Parathyroid adenoma (tissue), 2 donors: ENCODE data around the gene KLHL40.

Experiments used
- H2AFZ ChIP-seq: fragments of 300-600 bp; sonication (generic); one replicate; pipeline ENCODE4 v1.7.0; 2017; ENCODE audit warnings: antibody characterized with exemption, mild to moderate bottlenecking
- H3K27ac ChIP-seq: fragments of 300-600 bp; sonication (generic); one replicate; pipeline ENCODE4 v1.7.0; 2017
- H3K27me3 ChIP-seq: fragments of 300-600 bp; sonication (generic); one replicate; pipeline ENCODE4 v1.7.0; 2017; ENCODE audit warnings: low read length; ENCODE audit not compliant: control insufficient read depth, insufficient read depth
- H3K36me3 ChIP-seq: fragments of 300-600 bp; sonication (generic); one replicate; pipeline ENCODE4 v1.7.0; 2017; ENCODE audit warnings: low read length; ENCODE audit not compliant: control insufficient read depth, insufficient read depth
- H3K4me1 ChIP-seq: fragments of 300-600 bp; sonication (generic); one replicate; pipeline ENCODE4 v1.7.0; 2017; ENCODE audit warnings: control low read depth
- H3K4me2 ChIP-seq: fragments of 300-600 bp; sonication (generic); one replicate; pipeline ENCODE4 v1.7.0; 2017; ENCODE audit warnings: low read length
- H3K4me3 ChIP-seq: fragments of 300-600 bp; sonication (generic); one replicate; pipeline ENCODE4 v1.7.0; 2017; ENCODE audit warnings: low read depth, low read length
- H3K79me2 ChIP-seq: fragments of 300-600 bp; sonication (generic); one replicate; pipeline ENCODE4 v1.7.0; 2017; ENCODE audit warnings: control low read depth
- H3K9ac ChIP-seq: fragments of 300-600 bp; sonication (generic); one replicate; pipeline ENCODE4 v1.7.0; 2017; ENCODE audit warnings: mild to moderate bottlenecking
- H3K9me3 ChIP-seq: fragments of 300-600 bp; sonication (generic); one replicate; pipeline ENCODE4 v1.7.0; 2017; ENCODE audit warnings: low read length; ENCODE audit not compliant: control insufficient read depth
- TF ChIP-seq, protein P1 (sequence below): fragments of 300-600 bp; sonication (generic); IDR thresholded peaks from one replicate; pipeline ENCODE4 v1.7.0; 2017; ENCODE audit warnings: antibody characterized with exemption, mild to moderate bottlenecking
- donor health status: primary hyperparathyroidism.

The KLHL40 gene

DNA sequence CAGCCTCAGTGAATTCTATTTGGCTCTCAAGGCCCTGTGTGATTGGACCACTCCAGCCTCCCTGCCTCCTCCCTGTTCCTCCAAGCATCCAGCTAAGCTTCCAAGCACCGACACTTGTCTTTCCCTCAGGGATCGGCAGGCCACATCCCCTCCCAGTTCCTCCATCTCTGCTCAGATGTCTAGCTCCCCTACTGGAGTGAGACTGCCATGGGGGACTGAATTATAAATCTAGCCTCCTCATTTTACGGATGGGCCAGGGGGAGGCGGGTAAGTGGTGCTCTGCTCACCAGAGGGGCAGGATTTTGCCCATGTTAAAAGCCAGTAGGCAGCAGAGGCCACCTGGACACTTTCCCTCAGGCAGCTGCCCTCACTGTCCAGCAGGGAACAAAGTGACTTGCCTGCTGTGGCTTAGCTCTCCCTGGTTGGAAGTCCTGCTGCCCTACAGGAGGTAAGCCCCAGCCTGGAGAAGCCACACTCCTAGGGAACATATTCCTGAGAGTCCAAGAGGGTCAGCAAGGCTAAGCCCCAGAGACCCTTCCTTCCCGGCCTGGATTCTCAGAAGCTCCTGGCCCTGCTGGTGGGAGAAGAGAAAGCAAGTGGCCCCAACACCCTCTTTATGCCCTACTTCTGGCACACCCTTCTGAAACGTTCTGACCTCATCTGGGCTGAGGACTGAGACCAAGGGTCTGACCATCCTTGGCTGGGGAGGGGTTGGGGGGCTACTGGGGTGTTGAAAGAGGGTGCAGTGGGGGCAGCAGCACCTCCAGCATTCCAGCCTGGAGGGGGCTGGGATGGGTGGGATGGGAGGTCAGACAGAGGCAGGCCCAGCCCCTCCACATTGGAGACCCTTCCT, 26.4 kb downstream of the KLHL40 start:
- H3K4me2 ChIP-seq, result no peak overlapping the region
- no peaks in the 10 kb centered on the region for H3K27me3 ChIP-seq
- H3K36me3 ChIP-seq, result no peaks in the 10 kb centered on the region
- H3K27ac ChIP-seq, result no peak overlapping the region
- H3K9me3 ChIP-seq, result no peaks in the 10 kb centered on the region
- TF ChIP-seq, protein P1, sequence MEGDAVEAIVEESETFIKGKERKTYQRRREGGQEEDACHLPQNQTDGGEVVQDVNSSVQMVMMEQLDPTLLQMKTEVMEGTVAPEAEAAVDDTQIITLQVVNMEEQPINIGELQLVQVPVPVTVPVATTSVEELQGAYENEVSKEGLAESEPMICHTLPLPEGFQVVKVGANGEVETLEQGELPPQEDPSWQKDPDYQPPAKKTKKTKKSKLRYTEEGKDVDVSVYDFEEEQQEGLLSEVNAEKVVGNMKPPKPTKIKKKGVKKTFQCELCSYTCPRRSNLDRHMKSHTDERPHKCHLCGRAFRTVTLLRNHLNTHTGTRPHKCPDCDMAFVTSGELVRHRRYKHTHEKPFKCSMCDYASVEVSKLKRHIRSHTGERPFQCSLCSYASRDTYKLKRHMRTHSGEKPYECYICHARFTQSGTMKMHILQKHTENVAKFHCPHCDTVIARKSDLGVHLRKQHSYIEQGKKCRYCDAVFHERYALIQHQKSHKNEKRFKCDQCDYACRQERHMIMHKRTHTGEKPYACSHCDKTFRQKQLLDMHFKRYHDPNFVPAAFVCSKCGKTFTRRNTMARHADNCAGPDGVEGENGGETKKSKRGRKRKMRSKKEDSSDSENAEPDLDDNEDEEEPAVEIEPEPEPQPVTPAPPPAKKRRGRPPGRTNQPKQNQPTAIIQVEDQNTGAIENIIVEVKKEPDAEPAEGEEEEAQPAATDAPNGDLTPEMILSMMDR, result peak; percentile 12
- no peaks in the 10 kb centered on the region for H3K4me1 ChIP-seq
- no peak overlapping the region for H2AFZ ChIP-seq
- H3K9ac ChIP-seq, result no peak overlapping the region
- no peak overlapping the region for H3K4me3 ChIP-seq
- no peaks in the 10 kb centered on the region for H3K79me2 ChIP-seq

DNA sequence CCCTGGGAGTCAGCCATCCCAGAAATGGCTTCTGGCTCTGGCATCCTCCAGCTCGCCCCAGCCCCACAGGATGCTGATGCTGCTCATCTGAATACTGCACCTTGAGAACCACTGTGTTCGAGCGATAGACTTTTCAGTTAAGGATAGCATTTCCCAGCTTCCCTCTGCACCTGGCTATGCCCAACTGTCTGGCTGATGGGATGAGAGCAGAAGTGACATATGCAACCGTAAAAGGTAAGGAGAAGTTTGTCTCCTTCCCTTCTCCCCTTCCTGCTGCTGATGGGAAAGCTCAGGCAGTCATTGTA, 27.0 kb downstream of the KLHL40 start:
- Histone ChIP-seq H3K27ac (no peak overlapping the region), H3K4me1 (no peaks in the 10 kb centered on the region), H3K79me2 (no peaks in the 10 kb centered on the region), H3K4me3 (no peak overlapping the region), H3K4me2 (no peak overlapping the region), H3K36me3 (no peaks in the 10 kb centered on the region), H3K9me3 (no peaks in the 10 kb centered on the region), H3K9ac (no peak overlapping the region), H3K27me3 (no peaks in the 10 kb centered on the region), H2AFZ (no peak overlapping the region)
- TF ChIP-seq, protein P1, result no peak

DNA sequence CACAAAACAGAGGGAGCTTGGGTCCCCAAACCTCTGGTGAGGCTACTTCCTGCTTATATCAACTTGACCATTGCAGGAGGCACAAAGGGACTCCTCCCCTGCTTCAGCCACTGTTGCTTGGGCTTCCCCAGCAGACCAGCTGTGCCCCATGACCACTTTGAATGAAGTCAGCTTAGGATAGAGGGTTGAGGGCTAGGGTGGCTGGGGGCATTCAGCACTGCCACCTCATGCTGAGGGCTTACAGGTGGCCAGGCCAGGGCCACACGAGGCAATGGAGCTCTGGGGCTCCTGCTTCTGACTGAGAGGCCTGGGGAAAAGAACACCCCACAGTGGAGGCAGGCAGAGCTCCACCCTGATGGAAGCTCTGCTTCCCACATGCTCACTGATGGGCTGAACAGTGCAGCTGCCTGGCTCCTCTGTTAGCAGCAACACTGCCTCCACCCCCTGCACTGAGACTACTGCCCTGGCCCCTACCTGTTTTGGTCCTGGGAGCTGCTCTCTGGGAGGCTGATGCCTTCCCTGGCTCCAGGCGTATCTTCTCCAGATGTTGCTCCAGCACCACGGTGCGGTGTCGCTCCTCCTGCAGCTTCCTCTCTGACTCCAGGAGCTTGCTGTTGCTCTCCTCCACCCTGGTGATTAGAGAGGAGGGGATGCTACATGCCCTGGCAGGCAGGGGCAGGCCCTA, 27.5 kb downstream of the KLHL40 start:
- Histone ChIP-seq H3K4me1 (no peaks in the 10 kb centered on the region), H2AFZ (no peak overlapping the region), H3K79me2 (no peaks in the 10 kb centered on the region), H3K4me2 (no peak overlapping the region), H3K36me3 (no peaks in the 10 kb centered on the region), H3K27ac (no peak overlapping the region), H3K27me3 (no peaks in the 10 kb centered on the region), H3K9ac (no peak overlapping the region), H3K4me3 (no peak overlapping the region), H3K9me3 (no peaks in the 10 kb centered on the region)
- TF ChIP-seq, protein P1, result no peak

DNA sequence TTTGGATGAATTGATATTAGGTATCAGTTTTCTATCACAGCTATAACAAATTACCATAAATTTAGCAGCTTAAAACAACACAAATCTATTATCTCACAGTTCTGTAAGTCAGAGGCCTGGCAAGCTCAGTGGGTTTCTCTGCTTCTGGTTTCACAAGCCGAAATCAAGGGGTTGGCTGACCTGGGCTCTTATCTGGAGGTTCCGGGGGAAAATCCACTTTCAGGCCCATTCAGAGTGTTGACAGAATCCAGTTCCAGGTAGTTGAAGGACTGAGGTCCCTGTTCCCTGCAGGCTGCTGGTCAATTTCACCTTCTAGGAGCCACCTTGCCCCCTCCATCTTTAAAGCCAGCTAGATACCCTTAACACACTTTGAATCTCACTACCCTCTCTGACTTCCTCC, 28.4 kb downstream of the KLHL40 start:
- H3K27ac ChIP-seq, result no peak overlapping the region
- H3K4me1 ChIP-seq, result no peaks in the 10 kb centered on the region

More for the DNA sequence above, 28.4 kb downstream of the KLHL40 start:
- no peak overlapping the region for H3K4me3 ChIP-seq
- H3K79me2 ChIP-seq, result no peaks in the 10 kb centered on the region
- H3K9ac ChIP-seq, result no peak overlapping the region
- no peaks in the 10 kb centered on the region for H3K36me3 ChIP-seq
- H3K4me2 ChIP-seq, result no peak overlapping the region
- no peak overlapping the region for H2AFZ ChIP-seq
- no peaks in the 10 kb centered on the region for H3K9me3 ChIP-seq
- TF ChIP-seq, protein P1, result no peak
- H3K27me3 ChIP-seq, result no peaks in the 10 kb centered on the region
